ENCODE measurements around the gene CCDC89. TPM values are rescaled to one million over a fixed set of nuclear protein-coding genes. Genes with fewer than 3 reads are reported as not detected.

CCDC89 gene
- total RNA-seq, 1 experiment from 2014 or later: not detected

DNA sequence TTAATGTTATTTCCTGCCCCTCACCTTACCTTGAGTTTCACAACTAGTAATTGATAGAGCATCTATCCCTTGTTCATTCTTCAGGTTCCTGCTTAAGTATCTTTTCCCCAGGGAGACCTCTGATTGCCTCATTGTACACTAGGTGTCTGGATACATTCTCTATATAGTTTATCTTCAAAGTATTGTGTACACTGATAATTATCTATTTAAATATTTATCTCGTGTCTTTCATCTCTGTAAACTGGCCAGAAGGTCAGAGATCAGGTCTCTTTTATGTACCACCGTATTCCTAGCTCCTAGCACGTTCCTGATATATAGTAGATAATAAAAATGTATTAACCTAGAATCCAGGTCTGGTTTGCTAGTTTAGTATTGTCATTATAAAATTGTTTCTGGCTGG lies 51.2 kb downstream of the CCDC89 start:
- Mint-ChIP-seq H3K27ac (ENCODE audit: low read depth, unreplicated experiment) (no peak overlapping the region), H3K36me3 (ENCODE audit: insufficient read depth, unreplicated experiment) (peaks cover 30% of the 10 kb centered on the region), H3K4me1 (ENCODE audit: insufficient read depth, unreplicated experiment) (no peaks in the 10 kb centered on the region), H3K4me3 (ENCODE audit: unreplicated experiment) (no peak overlapping the region), H3K9me3 (ENCODE audit: unreplicated experiment) (no peaks in the 10 kb centered on the region), H3K27me3 (ENCODE audit: insufficient read depth, unreplicated experiment) (no peaks in the 10 kb centered on the region)
- ChIA-PET POLR2A (interaction anchor here (0.7 kb wide), 1 partner anchor 14 kb away, joined by 3 read pairs; no protein-coding TSS in a partner anchor), CTCF (no interaction called here)
- intact Hi-C loops (cut with micrococcal nuclease): no loop called here
- TF ChIP-seq, protein P1, sequence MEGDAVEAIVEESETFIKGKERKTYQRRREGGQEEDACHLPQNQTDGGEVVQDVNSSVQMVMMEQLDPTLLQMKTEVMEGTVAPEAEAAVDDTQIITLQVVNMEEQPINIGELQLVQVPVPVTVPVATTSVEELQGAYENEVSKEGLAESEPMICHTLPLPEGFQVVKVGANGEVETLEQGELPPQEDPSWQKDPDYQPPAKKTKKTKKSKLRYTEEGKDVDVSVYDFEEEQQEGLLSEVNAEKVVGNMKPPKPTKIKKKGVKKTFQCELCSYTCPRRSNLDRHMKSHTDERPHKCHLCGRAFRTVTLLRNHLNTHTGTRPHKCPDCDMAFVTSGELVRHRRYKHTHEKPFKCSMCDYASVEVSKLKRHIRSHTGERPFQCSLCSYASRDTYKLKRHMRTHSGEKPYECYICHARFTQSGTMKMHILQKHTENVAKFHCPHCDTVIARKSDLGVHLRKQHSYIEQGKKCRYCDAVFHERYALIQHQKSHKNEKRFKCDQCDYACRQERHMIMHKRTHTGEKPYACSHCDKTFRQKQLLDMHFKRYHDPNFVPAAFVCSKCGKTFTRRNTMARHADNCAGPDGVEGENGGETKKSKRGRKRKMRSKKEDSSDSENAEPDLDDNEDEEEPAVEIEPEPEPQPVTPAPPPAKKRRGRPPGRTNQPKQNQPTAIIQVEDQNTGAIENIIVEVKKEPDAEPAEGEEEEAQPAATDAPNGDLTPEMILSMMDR (IDR thresholded peaks at IDR 0.05; ENCODE audit: unreplicated experiment): no peak
- no TSS peak for BruUV-seq (replicated peaks)
- no peak for DNase-seq (ENCODE audit: unreplicated experiment)

Other genes starting within 250 kb of the CCDC89 start
- 0.26 and 0.54 TPM in 2 replicates for gene DLG2, start 58.9 kb downstream of the CCDC89 start, total RNA-seq (2022)
- gene TMEM126B, start 57.6 kb downstream of the CCDC89 start, total RNA-seq (2022): 38.4 and 50.4 TPM in 2 replicates
- gene TMEM126A, start 38.2 kb downstream of the CCDC89 start, total RNA-seq (2022): 33.5 and 34.9 TPM in 2 replicates
- 34.3 and 36.0 TPM in 2 replicates for gene CREBZF, start 21.1 kb downstream of the CCDC89 start, total RNA-seq (2022)
- gene SYTL2, start 124.9 kb upstream of the CCDC89 start, total RNA-seq (2022): 2.1 and 2.7 TPM in 2 replicates
- not detected in 2 replicates for gene CCDC83, start 169.2 kb upstream of the CCDC89 start, total RNA-seq (2022)

All from MCF 10A (cell line).